Testis (tissue), 3 donors: ENCODE data around the gene ADISSP. TPM values are rescaled to one million over a fixed set of nuclear protein-coding genes. Genes with fewer than 3 reads are reported as not detected.

Experiments
- DNase-seq: peaks from one replicate; pipeline ENCODE4 v3.0.0-alpha.2; 2019
- H3K27ac ChIP-seq, 2 donors: fragments of 200-600 bp; sonication (generic); one replicate each; pipeline ENCODE4 v1.5.1; 2019
- H3K27me3 ChIP-seq: fragments of 200-600 bp; sonication (generic); one replicate; pipeline ENCODE4 v1.5.1; 2019
- H3K36me3 ChIP-seq: fragments of 200-600 bp; sonication (generic); one replicate; pipeline ENCODE4 v1.5.1; 2017; ENCODE audit warnings: low read depth; ENCODE audit errors: missing control alignments
- H3K4me1 ChIP-seq: fragments of 200-600 bp; sonication (generic); one replicate; pipeline ENCODE4 v1.5.1; 2019
- H3K4me3 ChIP-seq, 2 donors: fragments of 200-600 bp; sonication (generic); one replicate each; pipeline ENCODE4 v1.5.1; 2017 to 2019
- H3K9me3 ChIP-seq: fragments of 200-600 bp; sonication (generic); one replicate; pipeline ENCODE4 v1.5.1; 2017
- POLR2A ChIP-seq: fragments of 450-650 bp; IDR thresholded peaks from one replicate; pipeline ENCODE4 v1.6.1; 2017; ENCODE audit warnings: antibody characterized with exemption, mild to moderate bottlenecking, moderate library complexity
- WGBS, 2 donors: methylation state at CpG; one replicate each; pipeline ENCODE4 v1.1.5; 2018; 5-methylcytosine and 5-hydroxymethylcytosine counted together
- intact Hi-C: fragments of 100-400 bp; cut with DNase I; formaldehyde crosslinking; loops from one replicate; pipeline ENCODE4 v1.15.1; 2023; ENCODE audit warnings: low total_unique reads
- polyA plus RNA-seq: library from polyadenylated mRNA; stranded (reverse); fragments of 350-450 nt; fragmentation: Illumina TruSeq; extraction: RNeasy Lipid Tissue Mini Kit (QIAGEN cat#74804); gene quantifications from one replicate; pipeline ENCODE4 v1.2.3, GENCODE V29; 2014; ENCODE audit warnings: low read depth, low replicate concordance; ENCODE audit not compliant: insufficient read depth
- total RNA-seq, 2 donors: library from RNA; depleted of rRNA; stranded (reverse); fragments of >200 nt; gene quantifications; one replicate each; pipeline ENCODE4 v1.2.3, GENCODE V29; 2016
- TF ChIP-seq, protein P1 (sequence below), 3 experiments: fragments of 450-650 bp in 2 of 3; fragments of 200-600 bp in 1 of 3; sonication (generic) in 1 of 3; IDR thresholded peaks; one replicate each; pipeline ENCODE4 v1.5.1; 2016 to 2019; ENCODE audit warnings: antibody characterized with exemption in 3 of 3, mild to moderate bottlenecking in 2 of 3, moderate library complexity in 1 of 3

Gene ADISSP
- total and polyA plus RNA-seq, 3 donors from 2014 or later, result 17.6 to 36.5 (median 19.7) TPM

DNA sequence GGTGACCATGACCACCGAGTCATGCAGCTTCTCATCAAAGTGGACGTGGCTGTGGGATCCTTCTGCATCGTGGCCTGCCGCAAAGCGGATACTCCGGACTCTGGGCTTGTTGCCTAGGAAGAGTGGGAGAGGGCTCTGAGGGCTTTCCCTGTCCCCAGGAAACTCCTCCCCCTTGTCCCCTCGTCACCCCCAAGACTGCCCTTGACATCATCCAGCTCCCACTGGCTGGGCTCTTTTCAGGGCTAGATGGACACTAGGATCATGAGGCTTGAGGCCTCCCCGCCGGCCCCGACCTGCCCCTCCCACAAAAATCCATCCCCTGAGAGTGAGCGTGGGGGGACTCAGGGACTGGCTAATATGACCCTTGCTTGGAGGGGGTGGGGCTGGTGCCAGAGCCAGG is 9.0 kb downstream of the ADISSP start:
- no peaks in the 10 kb centered on the region for H3K36me3 ChIP-seq
- 76 to 89% methylated on average over 4 to 11 of the region's 11 CpGs for WGBS, 2 donors
- no peaks in the 10 kb centered on the region for H3K4me1 ChIP-seq

DNA sequence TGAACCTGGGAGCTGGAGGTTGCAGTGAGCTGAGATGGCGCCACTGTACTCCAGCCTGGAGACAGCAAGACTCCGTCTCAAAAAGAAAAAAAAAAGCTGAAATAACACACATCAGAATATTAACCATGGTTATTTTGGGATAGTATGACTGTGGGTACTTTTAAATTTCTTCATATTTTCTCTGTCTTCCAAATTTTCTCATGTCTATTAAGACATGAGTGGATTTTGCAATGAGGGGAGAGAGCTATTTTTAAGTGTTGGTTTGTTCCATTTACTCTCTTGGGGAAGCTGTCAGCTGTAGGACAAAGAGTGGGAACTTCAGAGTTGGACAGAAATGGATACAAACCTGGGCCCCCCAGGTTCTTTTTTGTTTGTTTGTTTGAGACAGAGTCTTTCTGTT is 10.3 kb downstream of the ADISSP start:
- H3K9me3 ChIP-seq, result no peaks in the 10 kb centered on the region
- H3K36me3 ChIP-seq, result no peaks in the 10 kb centered on the region
- no peak for TF ChIP-seq POLR2A
- TF ChIP-seq, protein P1, sequence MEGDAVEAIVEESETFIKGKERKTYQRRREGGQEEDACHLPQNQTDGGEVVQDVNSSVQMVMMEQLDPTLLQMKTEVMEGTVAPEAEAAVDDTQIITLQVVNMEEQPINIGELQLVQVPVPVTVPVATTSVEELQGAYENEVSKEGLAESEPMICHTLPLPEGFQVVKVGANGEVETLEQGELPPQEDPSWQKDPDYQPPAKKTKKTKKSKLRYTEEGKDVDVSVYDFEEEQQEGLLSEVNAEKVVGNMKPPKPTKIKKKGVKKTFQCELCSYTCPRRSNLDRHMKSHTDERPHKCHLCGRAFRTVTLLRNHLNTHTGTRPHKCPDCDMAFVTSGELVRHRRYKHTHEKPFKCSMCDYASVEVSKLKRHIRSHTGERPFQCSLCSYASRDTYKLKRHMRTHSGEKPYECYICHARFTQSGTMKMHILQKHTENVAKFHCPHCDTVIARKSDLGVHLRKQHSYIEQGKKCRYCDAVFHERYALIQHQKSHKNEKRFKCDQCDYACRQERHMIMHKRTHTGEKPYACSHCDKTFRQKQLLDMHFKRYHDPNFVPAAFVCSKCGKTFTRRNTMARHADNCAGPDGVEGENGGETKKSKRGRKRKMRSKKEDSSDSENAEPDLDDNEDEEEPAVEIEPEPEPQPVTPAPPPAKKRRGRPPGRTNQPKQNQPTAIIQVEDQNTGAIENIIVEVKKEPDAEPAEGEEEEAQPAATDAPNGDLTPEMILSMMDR (IDR thresholded peaks at IDR 0.05), result no peak
- intact Hi-C loops, result no loop called here
- no peak for DNase-seq
- no peak overlapping the region for H3K27ac ChIP-seq
- H3K4me1 ChIP-seq, result no peaks in the 10 kb centered on the region
- WGBS, 2 donors, result 80 to 89% methylated on average over 2 of the region's 2 CpGs
- H3K27me3 ChIP-seq, result no peaks in the 10 kb centered on the region
- H3K4me3 ChIP-seq, result no peak overlapping the region

More for the DNA sequence above, 9.0 kb downstream of the ADISSP start:
- no peak overlapping the region for H3K27ac ChIP-seq
- intact Hi-C loops, result no loop called here
- no peak overlapping the region for H3K4me3 ChIP-seq
- no peak for TF ChIP-seq POLR2A
- TF ChIP-seq, protein P1 (IDR thresholded peaks at IDR 0.05), result no peak
- DNase-seq, result no peak
- H3K27me3 ChIP-seq, result no peaks in the 10 kb centered on the region
- H3K9me3 ChIP-seq, result no peaks in the 10 kb centered on the region

DNA sequence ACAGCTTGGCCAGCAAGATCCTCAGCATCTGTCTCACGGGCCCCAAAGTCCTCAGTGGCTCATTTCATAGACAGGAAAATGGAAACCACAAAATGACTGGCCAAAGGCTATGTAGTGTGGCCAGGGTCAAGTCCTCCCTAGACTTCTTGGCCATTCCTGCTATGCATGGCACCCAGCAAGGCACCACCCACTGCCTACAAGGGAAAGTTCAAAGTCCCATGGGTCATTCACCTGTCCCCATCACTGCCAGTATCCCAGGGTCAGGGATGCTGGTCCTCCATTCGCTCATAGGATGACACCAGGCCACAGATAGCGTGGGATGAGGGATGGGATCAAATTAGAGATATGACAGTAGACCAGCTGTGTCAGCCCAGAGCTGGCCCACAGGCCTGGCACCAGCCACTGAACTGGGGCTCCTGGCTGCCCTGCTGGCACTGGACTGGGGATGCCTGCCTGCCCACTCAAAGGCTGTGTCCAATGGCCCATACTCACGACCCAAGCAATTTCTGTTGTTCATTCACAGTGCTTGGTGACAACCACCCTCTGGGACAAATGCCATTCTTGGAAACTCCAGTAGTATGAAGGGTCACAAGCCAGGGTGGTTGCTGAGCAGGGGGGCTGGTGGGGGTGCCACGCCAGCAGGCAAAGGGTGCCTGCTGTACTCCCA is 11.6 kb downstream of the ADISSP start:
- DNase-seq, result no peak
- no peaks in the 10 kb centered on the region for H3K4me1 ChIP-seq
- no peaks in the 10 kb centered on the region for H3K27me3 ChIP-seq
- 84 to 93% methylated on average over 3 to 5 of the region's 5 CpGs for WGBS, 2 donors
- no peak overlapping the region for H3K4me3 ChIP-seq
- no peaks in the 10 kb centered on the region for H3K9me3 ChIP-seq
- intact Hi-C loops, result no loop called here
- no peaks in the 10 kb centered on the region for H3K36me3 ChIP-seq
- no peak for TF ChIP-seq POLR2A
- TF ChIP-seq, protein P1 (IDR thresholded peaks at IDR 0.05), result no peak
- H3K27ac ChIP-seq, result no peak overlapping the region

DNA sequence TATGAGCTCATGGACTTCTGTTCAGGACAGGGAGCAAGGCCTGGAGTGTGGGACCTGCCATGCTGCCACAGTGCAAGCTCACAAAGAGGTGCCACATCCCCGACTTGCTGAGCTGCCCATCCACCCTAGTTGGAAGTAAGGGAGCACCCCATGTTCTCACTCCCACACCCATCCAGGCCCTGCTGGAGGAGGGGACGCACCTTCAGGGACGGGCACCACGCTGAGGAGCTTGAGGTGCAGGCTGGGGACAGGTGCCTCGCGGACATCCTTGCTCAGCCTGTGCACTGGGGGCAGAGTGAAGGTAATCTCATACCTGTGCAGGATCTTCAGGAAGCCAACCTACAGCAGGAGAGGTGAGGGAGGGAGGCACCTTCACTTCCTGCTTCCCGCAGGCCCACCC is 12.3 kb downstream of the ADISSP start:
- intact Hi-C loops, result no loop called here
- TF ChIP-seq, protein P1 (IDR thresholded peaks at IDR 0.05), result no peak
- TF ChIP-seq POLR2A, result no peak
- Histone ChIP-seq H3K9me3 (no peaks in the 10 kb centered on the region), H3K4me3 (no peak overlapping the region), H3K4me1 (no peaks in the 10 kb centered on the region), H3K27ac (no peak overlapping the region), H3K27me3 (no peaks in the 10 kb centered on the region), H3K36me3 (no peaks in the 10 kb centered on the region)
- WGBS, 2 donors, result 93 to 94% methylated on average over 5 to 6 of the region's 7 CpGs
- no peak for DNase-seq

DNA sequence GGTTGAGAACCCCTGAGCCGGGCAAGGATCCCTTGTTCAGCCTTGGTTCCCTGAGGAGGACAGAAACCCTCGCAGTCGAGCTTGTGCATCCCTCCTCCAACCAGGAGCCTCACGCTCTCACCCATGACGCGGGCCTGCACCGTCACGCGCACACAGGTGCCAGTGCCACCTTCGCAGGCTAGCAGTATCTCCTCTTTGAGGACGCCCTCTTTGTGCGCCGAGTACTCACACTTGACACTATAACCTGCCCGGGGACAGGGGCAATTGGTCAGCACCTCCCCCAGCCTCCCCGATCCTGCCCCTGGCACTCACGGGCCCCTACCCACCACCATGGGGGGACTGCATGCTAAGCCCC is 13.3 kb downstream of the ADISSP start:
- H3K4me3 ChIP-seq, result no peak overlapping the region
- no peaks in the 10 kb centered on the region for H3K27me3 ChIP-seq
- no peak overlapping the region for H3K27ac ChIP-seq
- intact Hi-C loops, result no loop called here
- no peak for DNase-seq
- no peaks in the 10 kb centered on the region for H3K9me3 ChIP-seq
- WGBS, 2 donors, result 91 to 93% methylated on average over 14 to 16 of the region's 16 CpGs
- TF ChIP-seq POLR2A, result no peak
- TF ChIP-seq, protein P1 (IDR thresholded peaks at IDR 0.05), result no peak
- H3K36me3 ChIP-seq, result no peaks in the 10 kb centered on the region
- H3K4me1 ChIP-seq, result no peaks in the 10 kb centered on the region
